Jurkat, Clone E6-1 (cell line): ENCODE measurements around the gene LMTK2. TPM values are rescaled to one million over a fixed set of nuclear protein-coding genes. Genes with fewer than 3 reads are reported as not detected.

Experiments
- DNase-seq: peaks from one replicate; pipeline ENCODE4 v3.0.0-alpha.2; 2011; ENCODE audit warnings: low read depth, low spot score
- H3K4me3 ChIP-seq: 2 replicates; pipeline ENCODE4 v1.5.1; 2011; ENCODE audit warnings: mild to moderate bottlenecking, low read length, control low read depth, moderate library complexity
- polyA plus RNA-seq: library from polyadenylated mRNA; unstranded; fragments of >200 nt; gene quantifications from one replicate; pipeline ENCODE4 v1.2.1, GENCODE V29; 2012; ENCODE audit warnings: missing spikeins; ENCODE audit not compliant: insufficient read length, insufficient read depth

The LMTK2 gene
- 3.7 TPM for polyA plus RNA-seq

- peak within 1 kb of the TSS; percentile 67 for H3K4me3 ChIP-seq
- peak; percentile 77 for DNase-seq
These were observed at the start of gene LMTK2 for GRCh38 chr7:98106647-98107312. Gene LMTK2 (plus strand): TSS chr7:98106862. CDS start chr7:98107178, 316 bp downstream.

- DNase-seq: no peak
- H3K4me3 ChIP-seq: no peak overlapping the region
These were observed 49.5 kb upstream of the LMTK2 start for GRCh38 chr7:98057157-98057556.

- DNase-seq: no peak
These were observed 48.5 kb upstream of the LMTK2 start for GRCh38 chr7:98058186-98058585.

GRCh38 chr7:98064233-98064632 lies 42.4 kb upstream of the LMTK2 start:
- no peak overlapping the region for H3K4me3 ChIP-seq
- DNase-seq: no peak

More at GRCh38 chr7:98058186-98058585, 48.5 kb upstream of the LMTK2 start:
- H3K4me3 ChIP-seq: no peak overlapping the region

GRCh38 chr7:98066208-98066607 lies 40.5 kb upstream of the LMTK2 start:
- DNase-seq: no peak
- no peak overlapping the region for H3K4me3 ChIP-seq

- DNase-seq: no peak
These were observed 39.6 kb upstream of the LMTK2 start for GRCh38 chr7:98066934-98067507.

GRCh38 chr7:98073047-98073446 lies 33.6 kb upstream of the LMTK2 start:
- H3K4me3 ChIP-seq: no peak overlapping the region
- no peak for DNase-seq

More at GRCh38 chr7:98066934-98067507, 39.6 kb upstream of the LMTK2 start:
- no peak overlapping the region for H3K4me3 ChIP-seq

GRCh38 chr7:98075801-98076200 lies 30.9 kb upstream of the LMTK2 start:
- DNase-seq: no peak
- H3K4me3 ChIP-seq: no peak overlapping the region

GRCh38 chr7:98077762-98078161 lies 28.9 kb upstream of the LMTK2 start:
- no peak overlapping the region for H3K4me3 ChIP-seq
- DNase-seq: no peak

GRCh38 chr7:98078197-98078870 lies 28.3 kb upstream of the LMTK2 start:
- DNase-seq: no peak
- H3K4me3 ChIP-seq: no peak overlapping the region

GRCh38 chr7:98079891-98080648 lies 26.6 kb upstream of the LMTK2 start:
- no peak overlapping the region for H3K4me3 ChIP-seq
- DNase-seq: no peak

GRCh38 chr7:98081319-98081718 lies 25.3 kb upstream of the LMTK2 start:
- no peak for DNase-seq

GRCh38 chr7:98084631-98085030 lies 22.0 kb upstream of the LMTK2 start:
- no peak for DNase-seq
- H3K4me3 ChIP-seq: no peak overlapping the region

More at GRCh38 chr7:98081319-98081718, 25.3 kb upstream of the LMTK2 start:
- no peak overlapping the region for H3K4me3 ChIP-seq

GRCh38 chr7:98085674-98086073 lies 21.0 kb upstream of the LMTK2 start:
- no peak overlapping the region for H3K4me3 ChIP-seq
- DNase-seq: no peak

GRCh38 chr7:98086281-98086718 lies 20.4 kb upstream of the LMTK2 start:
- no peak for DNase-seq
- no peak overlapping the region for H3K4me3 ChIP-seq

- no peak for DNase-seq
- H3K4me3 ChIP-seq: no peak overlapping the region
These were observed 18.6 kb upstream of the LMTK2 start for GRCh38 chr7:98088109-98088508.

GRCh38 chr7:98090116-98090515 lies 16.5 kb upstream of the LMTK2 start:
- no peak overlapping the region for H3K4me3 ChIP-seq
- no peak for DNase-seq

- no peak overlapping the region for H3K4me3 ChIP-seq
- DNase-seq: no peak
These were observed 15.6 kb upstream of the LMTK2 start for GRCh38 chr7:98091061-98091460.

GRCh38 chr7:98091523-98091922 lies 15.1 kb upstream of the LMTK2 start:
- H3K4me3 ChIP-seq: no peak overlapping the region
- no peak for DNase-seq
